NCI-H187 (cell line): Measurements from ENCODE around the gene FAAH.

ENCODE experiments used
- DNase-seq, 2 experiments: peaks; one replicate each; lab custom pipeline; 2025; lab: John Stamatoyannopoulos, UW

Gene FAAH

DNA sequence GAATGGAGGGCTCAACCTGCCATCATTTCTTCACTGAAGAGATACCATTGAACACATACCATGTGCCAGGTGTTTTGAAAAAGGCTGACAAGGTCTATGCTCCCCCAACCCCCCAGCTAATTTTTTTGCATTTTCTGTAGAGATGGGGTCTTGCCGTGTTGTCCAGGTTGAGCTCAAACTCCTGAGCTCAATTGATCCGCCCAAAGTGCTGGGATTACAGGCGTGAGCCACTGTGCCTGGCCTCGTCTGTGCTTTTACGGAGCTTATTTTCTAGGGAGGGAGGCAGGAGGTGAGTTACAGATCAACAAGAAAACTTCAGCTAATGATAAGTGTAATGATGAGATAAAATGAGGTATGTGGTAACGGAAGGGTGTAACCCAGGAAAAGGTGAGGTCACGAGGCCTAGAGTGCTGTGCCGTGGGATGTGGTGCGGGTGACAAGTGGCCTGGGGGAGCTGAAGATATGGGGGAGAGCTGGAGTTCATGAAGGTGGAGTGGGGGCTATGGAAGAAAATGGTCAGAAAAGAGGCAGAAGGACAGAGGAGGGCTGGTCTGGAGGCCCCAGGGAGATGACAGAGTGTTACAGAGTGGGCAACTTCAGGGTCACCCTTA, 28.2 kb downstream of the FAAH start:
- no peak for DNase-seq

DNA sequence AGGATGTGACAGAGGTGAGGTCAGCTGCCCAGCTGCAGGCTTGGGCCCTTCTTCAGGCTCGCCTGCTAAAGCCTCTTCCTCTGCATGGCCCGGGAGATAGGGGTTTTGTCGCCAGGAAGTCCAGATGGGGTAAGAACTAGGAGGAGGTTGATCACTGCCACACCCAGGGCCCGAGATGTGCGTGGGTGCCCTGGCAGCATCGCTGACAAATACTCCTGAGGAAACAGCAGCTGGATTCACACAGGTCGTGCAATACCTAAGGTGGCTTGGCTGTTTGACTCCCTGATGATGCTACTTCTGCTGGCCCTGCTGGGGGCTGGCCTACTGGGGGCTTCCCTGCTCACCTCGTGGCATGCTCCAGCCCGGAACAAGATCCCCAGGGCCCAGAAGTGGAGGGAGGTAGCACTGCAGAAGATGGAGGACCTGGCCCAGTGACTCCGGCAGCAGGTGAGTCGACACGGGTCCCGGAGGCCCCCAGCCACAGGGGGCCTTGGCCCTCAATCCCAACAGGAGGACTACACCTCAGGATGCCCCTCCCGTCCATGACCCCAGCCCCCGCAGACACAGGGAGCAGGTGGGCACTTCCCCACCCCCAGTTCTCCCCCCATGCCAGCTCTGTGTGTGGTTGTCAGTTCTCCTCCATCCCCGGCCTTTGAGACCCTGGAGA, 29.6 kb downstream of the FAAH start:
- no peak for DNase-seq

- no peak for DNase-seq
These were observed 30.6 kb downstream of the FAAH start for GRCh38 chr1:46424730-46425129.

DNA sequence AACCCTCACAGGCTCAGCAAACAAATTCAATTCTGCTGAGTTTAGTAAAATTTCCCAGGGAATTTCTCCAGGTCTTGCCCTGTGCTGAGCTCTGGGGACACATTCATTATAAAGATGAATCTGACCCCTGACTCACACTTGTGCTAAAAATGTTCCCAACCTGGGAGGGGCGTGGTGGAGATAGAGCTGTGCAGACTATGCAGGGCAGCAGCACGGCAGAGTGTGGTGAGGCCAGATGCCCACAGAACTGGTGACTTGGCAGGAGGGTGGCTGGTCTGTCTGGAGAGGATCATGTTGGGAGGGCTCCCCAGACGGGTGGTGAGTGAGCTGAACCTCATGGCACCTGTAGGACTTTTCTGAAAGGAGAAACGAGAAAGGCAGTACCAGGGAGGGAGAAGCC, 31.6 kb downstream of the FAAH start:
- no peak for DNase-seq

GRCh38 chr1:46427541-46427940, 33.4 kb downstream of the FAAH start:
- DNase-seq: no peak

DNA sequence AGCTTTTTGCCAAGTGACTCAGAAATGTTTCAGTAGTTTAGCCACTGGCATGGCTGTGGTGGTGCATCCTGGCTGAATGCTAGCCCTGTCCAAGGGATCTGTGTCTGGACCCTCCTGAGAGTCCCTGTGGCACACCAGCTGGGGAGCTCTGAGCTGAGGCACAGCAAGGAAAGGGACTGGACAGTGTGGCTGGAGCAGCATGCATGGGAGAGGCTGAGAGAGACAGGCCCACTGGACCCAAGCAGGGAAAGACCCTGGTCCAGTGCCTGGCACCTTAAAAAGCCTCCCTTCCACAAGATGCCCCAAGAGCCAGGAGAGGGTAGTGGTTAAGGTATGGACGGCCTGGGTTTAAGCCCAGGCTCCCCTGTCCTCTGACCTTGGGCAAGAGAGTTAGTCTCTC, 35.3 kb downstream of the FAAH start:
- no peak for DNase-seq

GRCh38 chr1:46431695-46432094, 37.6 kb downstream of the FAAH start:
- no peak for DNase-seq

- no peak for DNase-seq
These were observed 38.7 kb downstream of the FAAH start for GRCh38 chr1:46432781-46433327.

DNA sequence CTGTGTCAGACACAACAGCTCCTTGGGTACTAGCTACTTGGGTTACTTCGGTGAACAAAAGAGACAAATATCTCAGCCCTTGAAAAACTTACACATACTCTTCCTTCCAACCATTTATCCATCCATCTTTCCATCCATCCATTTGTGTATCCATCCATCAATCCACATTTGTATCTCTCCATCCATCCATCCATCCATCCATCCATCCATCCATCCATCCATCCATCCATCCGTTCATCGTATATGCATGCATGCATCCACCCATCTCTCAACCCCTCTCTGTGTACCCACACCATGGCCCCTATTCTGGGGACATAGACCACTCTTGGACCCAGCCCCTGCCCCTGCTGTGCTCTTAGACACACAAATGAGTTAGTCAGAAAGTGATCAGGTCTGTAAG, 40.2 kb downstream of the FAAH start:
- no peak for DNase-seq

GRCh38 chr1:46436844-46437243, 42.7 kb downstream of the FAAH start:
- no peak for DNase-seq

- DNase-seq: no peak
These were observed 43.6 kb downstream of the FAAH start for GRCh38 chr1:46437723-46438122.

- DNase-seq: no peak
These were observed 44.2 kb downstream of the FAAH start for GRCh38 chr1:46438346-46438745.

DNA sequence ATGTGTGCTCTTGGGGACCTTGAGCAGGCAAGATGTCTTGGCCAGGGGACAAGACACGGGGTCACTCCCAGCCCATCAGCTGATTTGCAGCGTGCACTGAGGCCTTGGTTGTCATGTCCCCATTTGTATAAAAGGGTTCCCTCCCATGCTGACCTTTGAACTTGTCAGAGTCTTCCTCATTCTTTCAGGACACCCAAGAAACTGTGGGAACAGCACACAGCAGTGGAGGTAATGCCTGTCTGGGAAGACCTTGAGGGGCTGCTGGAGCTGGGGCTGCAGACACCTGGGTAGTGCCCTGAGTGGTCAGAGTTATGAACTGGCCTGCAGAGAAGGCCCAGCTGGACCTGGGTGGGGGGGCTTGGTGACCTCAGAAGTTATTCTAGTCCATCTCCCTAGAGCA, 46.4 kb downstream of the FAAH start:
- no peak for DNase-seq

DNA sequence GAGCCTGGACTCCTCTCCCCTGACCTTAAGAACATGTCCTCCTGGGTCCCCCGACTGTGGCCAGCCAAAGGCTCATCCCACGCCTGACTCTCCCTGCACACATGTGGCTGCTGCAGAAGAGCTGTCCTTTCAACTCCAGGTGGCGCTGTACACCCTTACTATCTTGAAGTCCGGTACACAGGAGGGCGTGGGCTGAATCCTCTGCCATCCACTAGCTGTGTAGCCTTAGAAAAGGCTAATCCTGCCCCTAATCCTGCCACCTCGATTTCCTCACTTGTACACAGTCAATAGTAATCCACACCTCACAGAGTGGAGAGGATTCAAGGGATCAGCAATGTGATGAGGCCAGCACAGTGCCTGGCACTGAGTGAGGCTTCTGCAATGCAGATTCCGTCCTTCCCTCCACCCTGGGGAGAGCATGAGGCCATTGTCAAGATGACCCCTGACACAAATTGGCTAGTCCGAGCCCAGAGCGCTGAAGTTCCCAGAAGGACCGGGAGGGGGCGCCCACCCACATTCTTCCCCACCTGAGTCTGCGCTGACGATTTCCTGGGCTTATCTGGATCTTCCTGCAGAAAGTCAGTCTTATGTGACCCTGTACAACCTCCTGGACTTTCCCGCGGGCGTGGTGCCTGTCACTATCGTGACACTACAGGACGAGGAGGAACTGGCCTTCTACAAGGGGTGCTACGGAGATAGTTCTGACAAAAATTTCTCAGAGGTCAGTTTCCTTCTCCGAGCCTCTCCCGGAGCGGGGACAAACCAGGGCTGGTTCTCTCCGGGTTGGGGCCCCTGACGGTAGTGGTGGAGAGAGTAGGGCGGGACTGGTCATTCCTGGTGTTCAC, 48.4 kb downstream of the FAAH start:
- peak; percentile 16 to 24 for DNase-seq

DNA sequence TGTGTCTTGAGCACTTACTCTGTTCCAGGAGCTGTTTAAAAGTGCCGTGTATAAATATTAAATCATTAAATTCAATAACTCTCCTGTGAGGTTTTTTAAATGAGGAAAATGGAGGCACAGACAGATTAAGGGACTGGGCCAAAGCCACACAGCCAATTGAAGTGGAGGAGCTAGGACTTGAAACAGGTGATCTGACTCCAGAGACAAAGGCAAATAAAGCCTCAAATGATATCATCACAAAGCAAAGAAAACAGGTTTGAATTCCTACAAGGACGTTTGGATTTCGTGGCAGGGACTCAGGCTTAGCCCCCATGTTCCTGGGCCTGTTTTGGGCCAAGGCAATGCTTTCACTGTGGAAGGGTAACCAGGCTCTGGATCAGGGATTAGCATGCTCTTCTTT, 50.3 kb downstream of the FAAH start:
- no peak for DNase-seq

DNA sequence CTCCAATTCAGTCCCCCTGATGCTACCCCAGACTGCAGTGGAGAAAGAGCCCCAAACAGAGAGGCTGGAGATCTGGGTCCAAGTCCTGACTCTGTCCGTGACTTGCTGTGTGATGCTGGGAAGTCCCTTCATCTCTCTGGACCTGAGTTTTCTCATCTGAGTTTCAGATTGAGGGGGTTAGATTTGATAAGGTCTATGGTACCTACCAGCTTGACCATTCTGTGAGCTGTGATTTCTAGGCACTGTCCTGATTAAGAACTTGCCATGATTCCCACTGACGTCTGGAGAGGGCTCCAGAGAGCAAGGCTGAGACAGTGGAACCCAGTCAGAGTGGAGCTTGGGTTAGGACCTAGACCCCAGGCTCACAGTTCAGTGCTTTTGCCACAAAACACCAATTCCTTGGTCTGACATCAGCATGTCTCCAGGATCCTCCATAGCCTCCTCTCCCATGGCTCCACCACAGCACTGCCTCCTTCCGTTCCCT, 51.7 kb downstream of the FAAH start:
- no peak for DNase-seq

DNA sequence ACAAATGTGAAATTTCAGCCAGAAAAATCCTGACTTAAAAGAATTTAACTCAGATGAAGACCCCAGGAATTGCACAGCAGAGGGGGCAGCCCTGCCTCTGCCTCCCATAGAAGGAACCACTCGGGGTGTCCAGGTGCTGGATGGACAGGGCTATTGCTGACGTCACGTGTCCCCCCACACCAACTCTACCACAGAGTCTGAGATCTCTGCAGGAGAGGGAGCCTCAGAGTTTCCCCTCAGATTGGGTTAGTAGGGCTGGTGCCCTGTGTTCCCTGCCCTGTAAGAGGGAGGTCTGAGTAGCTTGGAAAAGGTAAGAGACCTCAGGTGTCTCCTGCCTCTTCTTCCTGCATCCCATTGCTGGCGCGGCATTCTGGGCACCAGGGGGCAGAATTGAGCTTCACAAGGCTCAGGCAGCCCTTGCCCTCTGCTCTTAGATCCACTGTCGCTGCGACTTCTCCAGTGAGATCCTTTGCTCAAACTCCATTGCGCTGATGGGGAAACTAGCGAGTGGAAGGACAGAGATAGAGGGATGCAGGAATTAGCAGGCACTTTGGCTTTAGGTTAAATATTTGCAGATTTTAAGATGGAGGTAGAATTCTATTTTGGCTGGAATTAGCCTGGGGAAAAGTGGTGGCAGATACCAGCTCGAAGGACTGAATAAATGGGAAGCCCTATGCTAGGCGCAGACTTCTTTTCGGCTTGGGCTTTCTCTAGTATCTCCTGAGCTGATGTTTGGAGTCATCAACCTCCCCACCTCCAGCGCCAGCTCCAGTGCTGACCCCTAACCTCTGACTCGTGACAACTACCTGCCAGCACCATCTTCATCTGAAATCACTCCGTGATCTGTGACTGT, 52.8 kb downstream of the FAAH start:
- peak; percentile 26 to 66 for DNase-seq

DNA sequence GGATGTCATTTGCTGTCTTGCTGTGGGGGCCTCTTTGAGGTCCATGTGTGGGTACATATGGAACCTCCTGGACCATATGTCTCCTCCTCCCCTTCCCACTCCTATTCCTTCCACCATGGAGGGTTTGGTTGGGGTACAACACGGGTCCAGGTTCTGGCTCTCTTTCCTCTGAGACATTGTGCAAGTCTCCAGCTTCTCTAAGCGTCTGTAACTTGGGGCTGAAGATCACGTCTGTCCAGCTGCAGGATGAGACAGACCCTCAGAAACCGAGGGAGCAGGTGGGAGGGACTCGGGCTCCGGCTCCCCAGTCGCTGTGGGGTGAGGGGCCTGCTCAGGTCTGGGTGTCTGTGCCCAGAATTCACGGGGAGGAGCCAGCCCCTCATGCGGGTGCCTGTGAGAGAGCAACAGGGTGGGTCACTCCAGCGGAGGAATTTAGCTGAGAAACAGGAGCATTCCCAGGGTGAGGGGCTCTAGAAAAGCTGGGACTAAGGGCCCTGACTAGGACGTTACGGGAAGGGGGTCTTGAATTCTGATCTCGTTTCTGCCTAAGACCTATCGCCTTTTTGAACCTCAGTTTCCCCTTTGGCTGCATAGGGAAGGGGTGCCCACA, 53.5 kb downstream of the FAAH start:
- DNase-seq: no peak

GRCh38 chr1:46448109-46448911, 54.2 kb downstream of the FAAH start:
- no peak for DNase-seq
